GM19238 (cell line): Measurements from ENCODE around the gene MRAP2.

Source experiments
- DNase-seq: peaks from one replicate; pipeline ENCODE4 v3.0.0; 2011; ENCODE audit warnings: low spot score; ENCODE audit not compliant: insufficient read length

The MRAP2 gene, protein sequence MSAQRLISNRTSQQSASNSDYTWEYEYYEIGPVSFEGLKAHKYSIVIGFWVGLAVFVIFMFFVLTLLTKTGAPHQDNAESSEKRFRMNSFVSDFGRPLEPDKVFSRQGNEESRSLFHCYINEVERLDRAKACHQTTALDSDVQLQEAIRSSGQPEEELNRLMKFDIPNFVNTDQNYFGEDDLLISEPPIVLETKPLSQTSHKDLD

DNA sequence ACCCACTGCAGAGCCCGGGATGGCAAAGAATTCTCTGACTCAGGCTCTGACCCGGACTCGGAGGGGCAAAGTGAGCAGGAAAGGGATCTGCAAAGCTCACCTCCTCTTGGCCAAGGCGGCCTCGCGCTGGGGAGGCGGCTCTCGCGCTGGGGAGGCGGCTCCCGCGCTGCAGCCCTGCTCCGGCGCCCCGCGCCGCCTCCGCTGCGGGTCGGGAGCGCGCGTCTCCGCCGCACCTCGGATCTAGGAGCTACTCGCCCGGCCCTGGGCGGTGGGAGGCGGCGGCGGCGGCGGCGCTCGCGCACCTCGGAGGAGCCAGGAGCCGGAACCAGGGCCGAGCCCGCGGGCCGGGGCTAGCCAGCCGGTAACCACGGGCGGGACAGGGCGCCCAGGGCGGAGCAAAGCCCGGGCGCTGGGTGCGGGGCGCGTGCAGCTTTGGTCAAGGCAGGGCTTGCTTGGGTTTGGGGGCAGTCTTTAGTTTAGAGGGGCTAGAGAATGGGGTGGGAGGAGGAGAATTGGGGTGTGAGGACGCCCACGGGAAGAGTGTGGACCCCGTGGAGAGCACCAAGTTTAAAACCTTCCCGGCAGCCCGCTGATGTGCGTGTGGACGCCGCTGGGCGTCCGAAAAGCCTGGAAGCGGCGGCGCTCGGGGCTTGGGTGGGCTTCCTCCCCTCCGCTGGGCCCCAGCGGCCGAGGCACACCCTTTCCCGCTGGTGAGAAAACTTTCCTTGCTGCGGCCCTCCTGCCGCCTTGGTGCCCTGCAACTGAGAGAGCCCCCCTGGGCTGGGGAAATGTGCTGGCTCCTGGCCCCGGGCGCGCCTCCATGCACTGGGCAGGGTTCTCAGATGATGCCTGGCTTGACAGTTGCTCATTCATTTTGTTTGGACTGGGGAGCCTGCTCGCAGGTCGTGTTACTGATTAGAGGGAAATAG, at the start of gene MRAP2:
Gene MRAP2, plus strand, starts transcription at position 250 of the 929 bp plus-strand sequence. CDS start 21,547 bp downstream, outside the sequence.
- no peak for DNase-seq

DNA sequence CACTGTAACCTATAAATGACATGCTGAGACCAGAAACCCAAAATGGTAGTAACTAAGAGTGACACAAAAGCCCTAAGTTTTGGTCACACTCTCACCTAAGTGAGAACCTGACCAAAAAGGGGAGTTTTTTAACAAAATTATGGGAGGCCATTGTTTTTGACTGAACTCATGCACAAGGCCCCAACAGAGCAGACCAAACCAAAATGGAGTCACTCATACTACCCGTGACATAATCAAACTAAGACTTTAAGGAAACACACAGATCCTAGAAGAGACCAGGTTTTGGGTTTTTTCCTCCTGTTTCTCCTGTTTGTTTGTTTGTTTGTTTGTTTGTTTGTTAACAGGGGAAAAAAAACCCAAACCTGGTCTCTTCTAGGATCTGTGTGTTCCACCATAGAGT, 49.2 kb upstream of the MRAP2 start:
- DNase-seq, result no peak

DNA sequence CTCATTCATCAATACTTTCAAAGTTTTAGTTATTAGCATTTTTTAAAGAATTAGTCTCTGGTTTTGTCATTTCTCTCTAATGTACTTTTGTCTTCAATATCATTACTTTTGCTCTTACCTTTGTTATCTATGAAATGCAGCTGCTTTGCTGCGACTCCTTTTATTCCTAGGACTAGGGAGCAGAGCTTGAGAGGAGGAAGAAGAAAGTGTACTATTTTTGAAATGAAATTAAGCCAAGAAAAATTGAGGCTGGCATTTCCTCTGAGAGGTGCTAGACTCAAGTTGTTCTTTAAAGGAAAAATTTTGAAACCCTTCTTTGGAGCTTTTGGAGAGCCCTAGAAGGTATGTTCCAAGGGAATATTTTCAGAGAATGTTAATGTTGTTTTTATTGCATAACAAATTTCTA, 48.3 kb upstream of the MRAP2 start:
- no peak for DNase-seq

DNA sequence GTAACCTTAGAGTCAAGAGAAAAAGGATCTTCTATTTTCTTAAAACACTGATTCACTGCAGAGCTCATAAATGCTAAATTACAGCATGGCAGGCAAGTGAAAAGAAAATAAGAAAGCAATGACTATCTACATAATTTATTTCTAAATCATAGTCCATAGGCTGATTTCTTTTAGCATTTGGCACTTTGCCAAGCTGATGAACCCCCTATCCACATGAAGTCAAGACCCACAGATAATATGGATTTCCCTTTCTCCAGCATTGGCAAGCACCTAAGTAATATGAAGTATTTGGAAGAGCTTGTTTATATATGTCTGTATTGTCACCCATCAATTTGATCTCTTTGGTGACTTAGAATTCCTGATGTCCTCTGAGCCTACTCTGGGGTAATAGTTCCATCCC, 47.9 kb upstream of the MRAP2 start:
- DNase-seq, result no peak

DNA sequence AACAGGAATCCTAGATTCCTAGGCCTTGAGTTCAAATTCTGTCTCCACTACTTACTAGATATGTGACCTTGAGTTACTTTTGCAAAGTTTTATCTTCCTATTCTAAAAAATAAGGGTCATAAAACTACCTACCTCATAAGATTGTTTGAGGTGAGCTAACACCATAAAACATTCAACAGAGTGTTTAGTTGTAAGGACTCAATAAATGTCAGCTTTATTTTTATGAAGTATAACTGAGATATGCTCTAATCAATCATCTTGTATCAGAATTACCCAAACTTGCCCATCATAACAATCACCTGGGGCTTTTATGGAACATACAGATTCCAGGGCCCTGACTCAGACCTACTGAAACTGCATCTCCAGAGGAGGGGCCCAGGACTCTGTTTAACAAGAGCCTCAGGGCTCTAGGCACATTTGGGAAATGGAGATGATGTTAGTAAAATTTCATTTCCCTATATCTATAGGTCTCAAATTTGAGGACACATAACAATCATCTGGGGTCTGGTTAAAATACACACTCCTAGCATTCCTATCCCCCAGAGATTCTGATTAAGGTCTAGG, 35.5 kb upstream of the MRAP2 start:
- DNase-seq, result no peak

DNA sequence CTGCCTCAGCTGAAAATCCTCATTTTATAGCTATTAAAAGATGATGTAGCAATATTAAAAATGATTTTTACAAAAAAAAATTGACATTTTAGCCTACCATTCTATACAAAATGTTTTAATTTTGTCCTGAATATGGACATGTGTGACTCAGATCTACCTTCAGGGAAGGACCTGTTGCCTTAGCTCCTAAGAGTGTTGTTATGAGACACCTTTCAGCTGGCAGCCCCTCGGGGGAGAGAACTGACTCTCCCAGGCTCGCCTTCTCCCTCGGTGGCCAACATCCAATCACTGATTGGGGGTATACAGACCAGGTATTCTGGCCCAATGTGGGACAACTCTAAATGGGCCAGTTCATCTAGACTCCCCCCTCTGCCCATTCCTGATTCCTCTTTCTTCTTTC, 32.5 kb upstream of the MRAP2 start:
- DNase-seq, result no peak

DNA sequence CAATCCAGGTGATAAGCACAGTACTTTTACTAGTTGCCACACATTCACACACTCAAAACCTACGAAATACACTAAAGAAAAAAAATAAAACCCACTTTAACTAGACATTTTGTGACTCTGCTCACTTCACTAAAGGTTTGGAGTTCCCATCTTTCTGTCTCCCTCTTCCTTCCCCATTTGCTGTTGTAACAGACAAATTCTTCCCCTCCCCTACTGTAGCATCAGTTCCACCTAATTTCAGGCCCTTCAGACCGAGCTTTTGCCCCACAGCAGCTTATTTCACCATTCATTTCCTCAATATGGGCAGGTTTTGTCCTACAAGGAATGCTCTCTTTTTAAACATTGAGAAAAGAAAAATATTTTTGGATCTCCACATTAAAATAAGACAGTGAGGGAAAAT, 31.3 kb upstream of the MRAP2 start:
- DNase-seq, result no peak

DNA sequence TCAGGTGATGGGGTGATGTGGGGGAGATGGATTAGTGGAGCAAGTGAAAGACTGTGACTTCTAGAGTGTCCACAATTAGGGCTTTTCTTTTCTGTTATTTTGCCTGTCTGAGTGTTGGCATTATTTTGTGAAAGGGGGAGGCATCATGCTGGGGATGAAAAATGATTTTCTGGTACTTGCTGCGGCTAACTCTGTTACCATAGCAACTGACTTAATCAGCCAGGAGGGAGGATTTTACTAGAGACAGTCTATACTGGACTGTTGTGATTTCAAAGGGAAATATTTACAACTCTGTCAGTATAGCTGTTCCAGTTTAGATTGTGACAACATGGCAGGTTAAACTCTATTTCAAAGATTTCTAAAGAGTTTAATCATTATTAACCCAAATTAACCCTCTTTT, 30.4 kb upstream of the MRAP2 start:
- DNase-seq, result no peak

DNA sequence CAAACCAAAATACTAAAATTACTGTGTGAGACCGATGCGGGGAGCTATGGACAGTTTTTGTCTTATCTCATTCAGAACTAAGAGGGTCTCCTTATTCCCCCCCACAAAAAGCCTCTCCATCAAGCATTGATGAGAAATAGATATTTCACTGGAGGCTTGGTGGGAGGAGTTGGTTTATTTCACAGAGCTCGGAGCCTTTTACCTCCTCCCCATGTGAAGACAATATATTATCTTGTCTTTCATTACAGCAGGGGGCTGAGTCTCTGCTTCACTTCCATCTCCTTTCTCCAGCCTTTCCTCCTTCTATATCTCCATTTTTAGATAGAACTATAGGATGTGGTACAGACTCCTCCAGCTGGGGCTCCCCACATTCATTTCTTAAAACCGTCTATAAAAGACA, 29.9 kb upstream of the MRAP2 start:
- no peak for DNase-seq

DNA sequence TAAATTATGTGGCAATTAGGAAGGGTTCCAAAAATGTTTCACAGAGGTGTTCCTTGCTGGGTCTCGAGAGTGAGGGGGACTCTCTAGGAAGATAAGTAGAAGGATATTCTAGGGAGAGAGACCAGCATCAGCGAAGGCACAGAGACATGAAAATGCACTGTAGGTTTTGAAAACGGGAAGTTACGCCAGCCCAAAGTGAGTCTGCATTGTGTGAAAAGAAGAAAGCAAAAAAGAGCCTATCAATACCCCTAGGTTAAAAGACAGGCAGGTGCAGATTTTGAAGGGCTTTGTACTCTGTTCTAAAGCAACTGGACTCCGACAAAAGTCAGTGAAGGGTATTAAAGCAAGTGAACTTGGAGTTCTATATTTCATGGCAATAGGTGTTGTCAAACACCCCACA, 25.7 kb upstream of the MRAP2 start:
- DNase-seq, result no peak

DNA sequence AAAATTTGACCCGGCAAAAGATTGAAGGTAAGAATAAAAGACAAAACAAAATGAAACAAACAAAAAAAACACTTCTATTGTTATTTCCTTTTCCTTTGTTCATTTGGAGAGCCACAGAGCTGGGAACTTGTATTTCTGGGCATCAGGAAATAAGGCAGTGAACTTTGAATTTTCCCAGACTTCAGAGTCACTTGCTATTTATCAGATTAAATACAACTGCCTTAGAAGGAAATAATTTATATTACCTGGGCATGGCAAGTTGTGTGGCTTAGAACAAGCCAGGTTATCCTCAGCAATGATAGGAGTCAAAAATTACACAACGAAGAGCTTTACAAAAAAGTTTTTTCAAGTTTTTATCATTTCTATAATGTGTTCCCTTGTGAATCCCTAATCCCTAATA, 20.2 kb upstream of the MRAP2 start:
- no peak for DNase-seq

DNA sequence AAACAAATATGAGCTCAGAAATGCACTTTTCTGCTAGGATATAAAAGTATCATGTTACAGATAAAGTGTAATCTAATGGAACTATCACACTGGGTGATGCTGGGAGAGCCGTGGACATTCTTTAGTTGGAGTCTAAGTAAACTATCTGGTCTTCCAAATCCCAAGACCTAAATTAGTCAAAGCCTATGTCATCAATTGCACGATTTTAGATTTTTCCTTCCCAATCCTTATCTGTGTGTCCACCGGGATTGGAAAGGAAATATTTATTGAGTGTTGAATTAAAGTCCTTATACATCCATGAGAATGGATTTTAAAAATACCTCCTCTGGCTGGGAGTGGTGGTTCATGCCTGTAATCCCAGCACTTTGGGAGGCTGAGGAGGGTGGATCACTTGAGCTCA, 19.6 kb upstream of the MRAP2 start:
- no peak for DNase-seq

DNA sequence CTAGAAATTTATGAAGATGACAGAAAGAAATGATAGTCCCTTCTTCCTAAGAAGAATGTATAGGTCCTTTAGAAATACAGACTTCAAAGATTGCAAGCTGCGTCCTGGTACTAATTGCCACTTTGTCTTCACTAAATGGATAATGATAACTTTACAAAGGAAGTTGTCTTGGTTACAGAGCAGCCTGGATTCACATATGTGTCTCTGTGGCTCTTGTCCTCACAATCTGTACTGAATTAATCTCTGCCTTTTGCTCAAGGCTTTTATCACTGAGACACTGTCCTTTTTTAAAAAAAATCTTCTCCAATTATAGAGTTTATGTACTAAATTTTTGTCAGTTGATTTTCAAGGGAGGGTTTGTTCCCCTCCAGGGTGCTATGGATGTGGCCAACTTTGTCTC, 17.5 kb upstream of the MRAP2 start:
- DNase-seq, result no peak

DNA sequence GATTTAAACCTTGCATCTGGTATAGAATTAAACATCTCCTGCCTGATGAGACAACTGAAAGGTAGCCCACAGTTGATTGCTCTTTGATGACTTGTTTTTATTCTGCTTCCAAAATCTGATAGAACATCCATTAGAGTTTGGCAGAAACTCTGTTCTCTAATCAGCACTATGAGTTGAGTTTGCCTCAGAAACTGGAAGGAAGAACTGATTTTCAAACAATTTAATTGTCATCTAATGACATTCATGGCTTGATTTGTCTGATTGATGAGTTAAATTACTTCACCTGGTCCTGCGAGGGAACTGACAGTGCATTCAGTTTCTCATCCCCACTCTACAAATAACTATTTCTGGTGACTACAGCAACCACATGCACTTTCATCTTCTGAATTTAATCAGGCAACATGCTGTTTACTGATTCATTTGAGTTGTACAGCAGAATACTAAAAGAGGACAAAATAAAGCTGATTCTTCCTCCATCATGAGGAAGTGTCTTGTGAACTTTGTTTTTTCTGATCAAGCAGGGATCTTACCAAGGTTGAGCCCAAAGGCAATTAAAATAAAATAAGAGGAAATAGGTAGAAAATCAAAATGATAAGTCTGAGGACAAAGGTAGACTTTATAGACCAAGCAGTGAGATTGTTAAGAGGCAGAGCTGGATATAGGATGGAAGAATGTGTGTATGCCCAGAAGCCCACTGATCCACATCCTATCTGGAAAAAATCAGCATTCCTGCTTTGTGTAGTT, 15.7 kb upstream of the MRAP2 start:
- no peak for DNase-seq

DNA sequence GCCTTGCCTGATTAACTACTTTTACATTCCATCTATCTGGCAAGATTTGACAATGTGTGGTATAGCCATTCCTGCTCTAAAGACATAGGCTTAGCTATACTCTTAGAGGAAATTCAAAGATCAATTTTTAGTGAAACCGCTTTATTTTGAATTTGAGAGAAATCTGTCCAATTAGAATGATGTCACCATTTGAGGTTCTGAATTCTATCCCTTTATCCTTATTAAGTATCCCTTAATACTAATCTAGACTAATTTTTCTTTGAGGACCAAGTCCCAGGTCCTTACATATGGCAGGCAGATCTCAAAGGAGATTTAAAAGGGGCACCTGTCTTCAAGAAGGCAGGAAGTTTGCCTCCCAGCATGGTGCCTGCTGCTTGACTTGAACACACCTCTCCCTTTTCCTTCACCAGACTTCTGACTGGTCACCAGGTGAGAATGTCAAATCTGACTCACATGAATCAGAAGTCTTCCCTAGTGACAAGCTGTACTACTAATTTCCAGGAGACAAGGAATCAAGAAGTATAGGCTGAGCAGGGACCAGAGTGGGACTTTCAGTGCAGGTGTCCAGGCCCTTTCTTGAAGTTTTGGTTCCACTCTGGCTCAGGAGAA, 15.0 kb upstream of the MRAP2 start:
- no peak for DNase-seq

DNA sequence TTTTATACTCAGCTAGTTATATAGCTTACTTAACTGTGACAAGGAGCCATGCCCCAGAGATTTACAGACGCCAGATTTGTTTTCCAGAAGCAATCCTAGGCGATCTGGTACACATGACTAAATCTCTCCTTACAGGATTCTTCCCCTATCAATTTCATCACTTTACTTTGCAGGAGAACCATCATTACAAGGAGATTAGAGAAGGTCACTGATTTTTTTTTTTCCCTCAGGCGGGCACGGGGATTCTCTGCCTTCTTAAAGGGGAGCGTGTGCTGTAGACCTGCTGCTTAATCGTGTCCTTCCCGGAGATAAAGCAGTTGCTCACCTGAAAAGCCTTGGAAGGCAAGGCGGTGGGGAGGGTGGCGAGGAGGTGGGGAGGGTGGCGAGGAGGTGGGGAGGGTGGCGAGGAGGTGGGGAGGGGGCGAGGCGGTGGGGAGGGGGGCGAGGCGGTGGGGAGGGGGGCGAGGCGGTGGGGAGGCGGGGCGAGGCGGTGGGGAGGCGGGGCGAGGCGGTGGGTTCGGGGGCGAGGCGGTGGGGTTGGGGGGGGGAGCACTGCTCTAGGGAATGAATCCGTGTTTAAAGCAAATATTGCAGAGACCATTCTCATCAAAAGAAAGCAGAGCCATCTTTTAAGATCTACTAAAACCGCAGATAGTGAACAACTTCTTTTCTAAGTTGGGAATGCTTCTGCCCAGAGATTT, 14.3 kb upstream of the MRAP2 start:
- DNase-seq, result no peak

DNA sequence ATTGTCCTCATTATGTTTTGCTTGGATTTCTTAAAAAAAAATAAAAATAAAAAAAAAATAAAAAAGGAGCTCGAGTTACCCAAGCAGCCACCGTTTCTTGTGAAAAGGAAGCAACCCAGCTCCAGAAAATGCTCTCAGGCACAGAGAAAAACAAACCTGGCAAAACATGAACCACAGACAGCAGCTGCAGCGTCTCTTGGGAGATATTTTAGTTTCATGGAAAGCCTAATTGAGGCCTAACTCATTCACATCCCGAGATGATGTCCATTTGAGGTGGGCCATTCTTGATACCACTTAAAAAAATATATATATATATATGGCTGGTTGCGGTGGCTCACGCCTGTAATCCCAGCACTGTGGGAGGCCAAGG, 13.7 kb upstream of the MRAP2 start:
- no peak for DNase-seq

DNA sequence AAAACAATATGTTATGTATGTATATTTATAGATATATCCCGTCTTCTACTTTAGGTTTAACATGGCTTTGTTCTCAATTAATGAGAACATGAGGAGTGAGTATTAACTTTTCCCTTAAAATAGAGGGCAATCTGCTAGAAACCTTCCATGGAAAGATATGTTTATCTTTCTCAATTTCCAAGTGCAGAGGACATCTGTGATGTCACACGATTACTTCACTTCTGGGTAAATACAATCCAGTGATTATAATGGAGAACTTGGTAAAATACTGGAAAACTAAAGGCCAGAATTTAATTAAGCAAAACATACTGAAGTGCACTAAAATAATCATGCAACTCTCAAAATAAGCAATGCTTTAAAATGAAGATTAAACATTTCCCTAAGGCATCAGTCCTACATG, 11.9 kb upstream of the MRAP2 start:
- DNase-seq, result no peak

DNA sequence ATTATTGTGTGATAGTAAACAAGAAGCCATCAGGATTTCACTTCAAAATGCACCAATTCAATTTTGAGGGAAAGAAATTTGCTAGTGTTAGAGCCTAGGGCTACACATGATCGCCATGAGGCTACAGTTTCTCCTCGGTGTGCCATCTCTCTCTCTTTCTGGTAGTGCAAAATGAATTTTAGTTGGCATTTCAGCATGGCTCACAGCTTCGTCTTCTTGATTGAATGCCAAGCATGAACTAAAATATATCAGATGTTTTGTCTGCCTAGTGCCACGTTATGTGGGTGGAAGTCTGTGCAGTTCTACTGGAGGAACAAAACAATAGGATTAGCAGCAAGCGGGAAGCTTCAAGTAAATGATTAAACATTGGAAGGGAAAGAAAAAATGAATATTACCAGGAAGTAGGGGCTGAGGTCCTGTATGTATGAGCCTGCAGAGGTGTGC, 6.8 kb upstream of the MRAP2 start:
- DNase-seq, result no peak

DNA sequence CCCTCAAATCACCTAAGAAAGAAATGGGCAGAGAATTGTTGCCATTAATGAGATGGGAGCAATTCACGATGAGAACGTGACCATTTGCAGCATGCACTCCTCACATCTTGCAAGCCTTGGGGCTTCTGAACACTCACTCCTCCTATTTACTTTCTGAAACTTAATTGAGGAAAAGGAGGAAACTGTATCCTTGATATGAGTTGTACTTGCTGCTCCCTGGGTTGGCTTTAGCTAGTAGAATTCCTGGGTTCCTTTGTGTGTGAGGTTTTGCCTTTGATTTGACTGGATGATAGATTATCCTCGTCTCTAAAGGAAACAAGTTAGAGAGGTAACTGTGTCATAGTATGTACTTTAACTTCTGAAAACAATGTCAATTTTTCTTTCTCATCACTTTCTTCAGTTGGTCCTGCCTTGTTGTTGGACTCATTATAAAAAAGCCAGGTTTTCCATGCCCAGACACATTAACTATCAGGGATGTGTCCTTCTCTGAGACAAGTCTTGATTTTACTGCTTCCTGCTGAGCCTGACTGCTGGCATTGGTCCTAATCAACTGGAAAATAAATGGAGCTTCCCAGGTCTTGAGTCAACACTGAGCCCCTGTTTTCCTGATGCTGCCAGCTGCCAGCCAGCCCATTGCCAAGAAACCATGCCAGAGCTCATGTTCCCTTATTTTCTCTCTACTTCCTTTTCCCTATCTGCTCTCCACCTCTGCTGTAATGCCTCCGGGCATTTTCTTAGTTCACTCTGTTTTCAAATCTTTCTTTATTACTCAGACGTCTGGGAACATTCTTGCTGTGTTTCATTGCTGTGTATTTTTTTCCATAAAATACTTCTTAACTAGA, 6.0 kb upstream of the MRAP2 start:
- no peak for DNase-seq
